Ovary (tissue), 3 donors: ENCODE results near the gene FAM149B1.

Experiments
- CTCF ChIP-seq, 3 donors: fragments of 450-650 bp in 2 of 3; fragments of 200-600 bp in 1 of 3; IDR thresholded peaks; one replicate each; pipeline versions ENCODE4 v1.5.1 to v1.8.0; 2016 to 2022; ENCODE audit warnings: antibody characterized with exemption in 3 of 3, mild to moderate bottlenecking in 1 of 3
- EP300 ChIP-seq: sonication (generic); formaldehyde crosslinking; IDR thresholded peaks from one replicate; pipeline ENCODE4 v1.6.1; 2017; ENCODE audit warnings: antibody characterized with exemption
- POLR2A ChIP-seq: fragments of 450-650 bp; IDR thresholded peaks from one replicate; pipeline ENCODE4 v1.6.1; 2017; ENCODE audit warnings: antibody characterized with exemption, mild to moderate bottlenecking, moderate library complexity
- donor health status: DM: no; HTN: no; CAD: no.

- TF ChIP-seq CTCF (IDR thresholded peaks at IDR 0.05), result peak; percentile 59 to 73 (median 66)
- no peak for TF ChIP-seq EP300
- no peak for TF ChIP-seq POLR2A
Measured at GRCh38 chr10:73159038-73159648, 8.8 kb upstream of the FAM149B1 start.
